Left kidney (tissue), 8 donors: ENCODE results near the gene MACF1. TPM values are rescaled to one million over a fixed set of nuclear protein-coding genes. Genes with fewer than 3 reads are reported as not detected.
"Not testable (repeated sequence)": the region's sequence is repeated elsewhere in the genome, so short reads cannot be mapped to it uniquely, and the experiment has no call there.

ENCODE experiments used
- DNase-seq: peaks from one replicate; pipeline ENCODE4 v3.0.0-alpha.2; 2013
- long read RNA-seq, 8 donors: transcript quantifications; one replicate each; lab custom pipeline, GENCODE V29; 2026
- polyA plus RNA-seq: library from polyadenylated mRNA; unstranded; fragments of 120-200 nt; gene quantifications from one replicate; pipeline ENCODE4 v1.2.1, GENCODE V29; 2013; ENCODE audit not compliant: insufficient read length

MACF1 gene, protein sequence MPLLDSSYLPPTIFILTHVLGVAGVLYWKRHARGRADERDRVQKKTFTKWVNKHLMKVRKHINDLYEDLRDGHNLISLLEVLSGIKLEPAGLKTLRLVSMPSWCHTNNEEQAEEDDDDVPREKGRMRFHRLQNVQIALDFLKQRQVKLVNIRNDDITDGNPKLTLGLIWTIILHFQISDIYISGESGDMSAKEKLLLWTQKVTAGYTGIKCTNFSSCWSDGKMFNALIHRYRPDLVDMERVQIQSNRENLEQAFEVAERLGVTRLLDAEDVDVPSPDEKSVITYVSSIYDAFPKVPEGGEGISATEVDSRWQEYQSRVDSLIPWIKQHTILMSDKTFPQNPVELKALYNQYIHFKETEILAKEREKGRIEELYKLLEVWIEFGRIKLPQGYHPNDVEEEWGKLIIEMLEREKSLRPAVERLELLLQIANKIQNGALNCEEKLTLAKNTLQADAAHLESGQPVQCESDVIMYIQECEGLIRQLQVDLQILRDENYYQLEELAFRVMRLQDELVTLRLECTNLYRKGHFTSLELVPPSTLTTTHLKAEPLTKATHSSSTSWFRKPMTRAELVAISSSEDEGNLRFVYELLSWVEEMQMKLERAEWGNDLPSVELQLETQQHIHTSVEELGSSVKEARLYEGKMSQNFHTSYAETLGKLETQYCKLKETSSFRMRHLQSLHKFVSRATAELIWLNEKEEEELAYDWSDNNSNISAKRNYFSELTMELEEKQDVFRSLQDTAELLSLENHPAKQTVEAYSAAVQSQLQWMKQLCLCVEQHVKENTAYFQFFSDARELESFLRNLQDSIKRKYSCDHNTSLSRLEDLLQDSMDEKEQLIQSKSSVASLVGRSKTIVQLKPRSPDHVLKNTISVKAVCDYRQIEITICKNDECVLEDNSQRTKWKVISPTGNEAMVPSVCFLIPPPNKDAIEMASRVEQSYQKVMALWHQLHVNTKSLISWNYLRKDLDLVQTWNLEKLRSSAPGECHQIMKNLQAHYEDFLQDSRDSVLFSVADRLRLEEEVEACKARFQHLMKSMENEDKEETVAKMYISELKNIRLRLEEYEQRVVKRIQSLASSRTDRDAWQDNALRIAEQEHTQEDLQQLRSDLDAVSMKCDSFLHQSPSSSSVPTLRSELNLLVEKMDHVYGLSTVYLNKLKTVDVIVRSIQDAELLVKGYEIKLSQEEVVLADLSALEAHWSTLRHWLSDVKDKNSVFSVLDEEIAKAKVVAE (N-terminal part only)
- 327 TPM for polyA plus RNA-seq
- long read RNA-seq, donor 1, full-length matches to known transcripts, result 52 of 57 reads
- long read RNA-seq, donor 1, partial matches to known transcripts, result 5 of 57 reads
- long read RNA-seq, donor 1, other reads (novel, unspliced or antisense), result 0 of 57 reads
- long read RNA-seq, donor 2, full-length matches to known transcripts, result 23 of 31 reads
- long read RNA-seq, donor 2, partial matches to known transcripts, result 8 of 31 reads
- long read RNA-seq, donor 2, other reads (novel, unspliced or antisense), result 0 of 31 reads
- long read RNA-seq, donor 3, full-length matches to known transcripts, result 26 of 89 reads
- long read RNA-seq, donor 3, partial matches to known transcripts, result 63 of 89 reads
- long read RNA-seq, donor 3, other reads (novel, unspliced or antisense), result 0 of 89 reads
- long read RNA-seq, donor 4, full-length matches to known transcripts, result 5 of 5 reads
- long read RNA-seq, donor 4, partial matches to known transcripts, result 0 of 5 reads
- long read RNA-seq, donor 4, other reads (novel, unspliced or antisense), result 0 of 5 reads
- long read RNA-seq, donor 5, full-length matches to known transcripts, result 20 of 20 reads
- long read RNA-seq, donor 5, partial matches to known transcripts, result 0 of 20 reads
- long read RNA-seq, donor 5, other reads (novel, unspliced or antisense), result 0 of 20 reads
- long read RNA-seq, donor 6, full-length matches to known transcripts, result 32 of 32 reads
- long read RNA-seq, donor 6, partial matches to known transcripts, result 0 of 32 reads
- long read RNA-seq, donor 6, other reads (novel, unspliced or antisense), result 0 of 32 reads
- long read RNA-seq, donor 7, full-length matches to known transcripts, result 34 of 46 reads
- long read RNA-seq, donor 7, partial matches to known transcripts, result 5 of 46 reads
- long read RNA-seq, donor 7, other reads (novel, unspliced or antisense), result 7 of 46 reads
- long read RNA-seq, donor 8, full-length matches to known transcripts, result 11 of 11 reads
- long read RNA-seq, donor 8, partial matches to known transcripts, result 0 of 11 reads
- long read RNA-seq, donor 8, other reads (novel, unspliced or antisense), result 0 of 11 reads

DNA sequence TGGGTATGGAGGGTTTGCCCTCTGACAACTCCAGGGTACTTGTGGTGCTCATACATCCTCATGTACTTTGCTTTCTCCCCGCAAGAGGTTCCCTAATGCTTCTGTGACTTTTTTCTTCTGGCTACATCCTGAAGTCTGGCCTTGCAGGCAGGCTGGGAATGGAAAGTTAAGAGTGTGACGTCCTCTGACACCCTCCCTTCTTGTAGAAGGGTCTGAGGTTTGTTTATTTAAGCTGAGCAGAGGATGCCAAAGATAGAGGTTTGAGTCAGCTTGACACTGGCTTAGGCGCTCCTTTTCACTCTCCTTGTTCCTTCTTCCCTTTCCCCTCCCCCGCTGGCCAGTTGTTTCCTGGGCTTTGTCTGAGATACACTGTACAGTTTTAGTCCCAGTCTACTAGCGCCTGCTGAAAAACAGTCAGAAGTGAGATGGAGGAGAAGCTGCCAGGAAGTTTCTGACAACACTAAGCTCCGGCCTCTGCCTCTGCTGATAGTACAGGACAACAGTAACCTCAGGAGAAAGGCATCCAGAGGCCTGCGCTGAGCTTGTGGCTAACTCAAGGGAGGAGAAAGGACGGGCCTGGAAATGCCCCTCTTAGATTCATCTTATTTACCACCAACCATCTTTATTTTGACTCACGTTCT is at the start of gene MACF1:
TSS of gene MACF1 (plus strand) at position 255 of the 641 bp plus-strand sequence. CDS start at position 583, 328 bp downstream.
- peak; percentile 55 for DNase-seq

DNA sequence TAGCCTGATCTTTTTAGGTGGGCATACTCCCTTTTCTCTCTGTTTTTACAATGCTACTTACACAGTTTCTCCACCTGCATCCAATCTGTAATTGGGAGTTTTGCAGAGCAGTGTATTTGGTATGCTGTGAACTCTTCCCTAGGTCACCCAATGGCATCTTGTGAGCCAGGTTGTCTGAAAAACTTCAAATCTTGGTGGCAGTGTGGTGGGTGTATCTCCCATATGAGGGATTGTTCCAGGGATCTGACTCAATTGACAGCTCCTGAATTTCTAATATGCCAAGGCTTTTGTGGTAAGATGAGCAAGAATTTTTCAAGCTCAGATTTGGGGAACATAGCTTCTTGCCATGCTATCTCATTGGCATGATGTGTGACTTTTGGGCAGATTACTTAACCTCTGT is 47.2 kb upstream of the MACF1 start:
- DNase-seq, result no peak

DNA sequence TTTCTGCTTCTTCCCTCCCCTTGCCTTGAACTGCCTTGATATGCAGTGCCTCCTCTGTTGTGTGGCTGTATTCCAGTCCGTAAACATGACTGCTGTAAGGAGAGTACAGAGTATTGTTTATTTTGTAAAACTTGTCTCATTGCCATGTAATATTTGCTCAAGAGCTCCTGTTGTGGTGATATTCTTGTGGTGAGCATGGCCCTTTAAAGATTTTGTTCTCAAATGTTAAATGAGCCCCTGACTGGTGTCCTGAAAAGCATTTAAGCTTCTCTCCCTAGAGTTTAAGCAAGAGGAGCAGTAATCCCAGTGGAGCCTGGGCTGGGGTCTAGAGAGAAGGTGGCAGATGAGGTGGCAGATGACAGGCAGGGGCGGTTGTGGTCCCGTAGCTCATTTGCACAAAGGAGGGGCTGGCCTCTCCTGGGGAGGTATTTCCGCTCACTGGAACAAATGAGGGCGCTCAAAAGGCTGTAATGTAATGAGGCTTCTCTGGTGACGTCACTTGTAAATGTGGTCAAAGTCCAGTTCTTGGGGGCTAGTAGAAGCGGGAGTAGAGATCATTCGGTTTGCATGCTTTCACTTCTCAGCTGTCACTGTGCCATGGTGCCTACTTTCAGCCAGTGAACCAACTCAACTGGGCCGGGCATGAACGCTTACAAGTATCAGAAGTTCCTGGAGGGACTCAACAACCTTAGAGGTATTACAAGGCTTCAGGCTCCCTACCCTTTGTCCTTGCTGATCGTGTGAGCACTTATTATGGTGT is 46.0 kb upstream of the MACF1 start:
- DNase-seq, result peak; percentile 67

DNA sequence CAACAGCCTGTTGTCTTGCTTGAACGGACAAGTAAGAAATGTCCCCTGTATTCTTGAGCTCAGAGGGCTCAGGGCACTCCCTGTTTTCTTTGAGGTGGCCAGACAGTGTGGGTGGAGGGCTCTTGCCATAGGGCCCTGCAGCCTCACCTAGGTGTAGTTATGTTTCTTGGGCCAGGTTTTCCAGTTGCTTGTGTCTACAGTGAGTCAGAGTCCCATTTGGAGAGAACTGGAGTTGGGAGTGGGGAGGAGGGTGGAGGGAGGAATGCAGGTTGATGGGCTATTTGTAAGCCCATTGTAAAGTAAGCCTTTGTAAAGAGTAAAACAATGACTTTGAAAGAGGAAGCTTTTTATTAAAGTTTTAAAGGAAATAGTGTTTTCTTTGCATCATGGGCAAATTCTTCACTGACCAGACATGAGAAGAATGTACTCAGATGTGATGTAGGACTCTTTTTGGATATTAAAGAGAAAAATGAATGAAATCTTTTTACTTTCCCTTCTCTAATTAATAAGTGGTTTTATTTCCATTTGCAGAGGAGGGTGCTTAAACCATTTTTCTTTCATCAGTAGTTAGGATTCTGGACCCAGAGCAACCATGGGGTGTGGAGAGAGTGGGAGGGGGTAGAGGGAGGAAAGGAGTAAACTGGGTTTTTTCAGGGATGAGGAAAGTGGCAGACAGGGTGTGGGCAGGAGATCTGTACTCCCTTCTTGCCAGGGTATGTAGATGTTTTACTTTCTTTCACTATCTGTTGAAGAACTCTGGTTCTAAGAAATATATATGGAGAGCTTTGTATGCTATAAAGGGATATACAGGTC is 45.1 kb upstream of the MACF1 start:
- DNase-seq, result no peak

DNA sequence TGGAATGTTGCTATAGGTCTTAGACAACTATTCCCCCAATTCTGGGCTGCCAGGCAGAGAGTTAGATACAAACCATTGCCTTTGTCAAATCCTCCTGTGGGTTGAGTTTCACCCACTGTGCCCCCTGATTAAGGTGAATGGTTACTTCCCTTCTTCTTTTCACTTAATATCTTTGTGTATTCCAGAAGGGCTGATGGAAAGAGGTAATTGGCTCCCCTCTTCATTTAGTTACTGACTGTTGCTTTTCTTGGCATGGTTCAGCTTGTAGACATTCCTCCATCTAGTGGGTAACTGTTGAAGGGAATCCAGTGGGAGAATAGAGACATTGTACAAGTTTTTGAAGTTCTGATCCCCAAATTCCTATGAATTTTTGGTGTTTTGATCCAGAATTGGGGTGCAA is 43.8 kb upstream of the MACF1 start:
- no peak for DNase-seq

DNA sequence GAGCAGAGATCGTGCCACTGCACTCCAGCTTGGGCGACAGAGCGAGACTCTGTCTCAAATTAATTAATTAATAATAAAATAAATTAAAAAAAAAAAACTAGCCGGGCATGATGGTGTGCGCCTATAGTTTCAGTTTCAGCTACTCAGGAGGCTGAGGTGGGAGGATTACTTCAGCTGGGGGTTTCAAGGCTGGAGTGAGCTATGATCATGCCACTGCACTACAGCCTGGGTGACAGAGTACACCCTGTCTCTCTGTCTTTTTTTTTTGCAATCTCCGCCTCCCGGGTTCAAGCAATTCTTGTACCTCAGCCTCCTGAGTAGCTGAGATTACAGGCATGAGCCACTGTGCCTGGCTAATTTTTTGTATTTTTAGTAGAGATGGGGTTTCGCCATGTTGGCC is 42.7 kb upstream of the MACF1 start:
- not testable (repeated sequence) for DNase-seq

DNA sequence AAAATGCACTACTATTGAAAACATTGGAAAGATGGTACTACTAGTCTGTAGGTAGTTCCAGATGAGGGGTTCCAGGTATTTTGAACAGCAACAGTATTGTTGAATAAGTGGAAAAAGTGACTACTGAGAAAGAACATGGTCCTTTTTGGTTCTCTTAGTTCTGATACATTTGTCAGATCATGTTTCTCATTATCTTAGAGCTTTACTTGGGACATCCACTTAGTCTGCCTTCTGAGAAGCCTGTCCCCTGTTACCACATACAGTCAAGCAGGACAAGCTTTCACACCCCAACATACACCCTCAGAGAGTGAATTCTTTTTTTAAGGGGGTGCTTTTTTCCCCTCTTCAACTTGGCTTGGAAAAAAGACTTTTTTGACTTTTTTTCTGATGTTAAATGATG is 41.0 kb upstream of the MACF1 start:
- no peak for DNase-seq

DNA sequence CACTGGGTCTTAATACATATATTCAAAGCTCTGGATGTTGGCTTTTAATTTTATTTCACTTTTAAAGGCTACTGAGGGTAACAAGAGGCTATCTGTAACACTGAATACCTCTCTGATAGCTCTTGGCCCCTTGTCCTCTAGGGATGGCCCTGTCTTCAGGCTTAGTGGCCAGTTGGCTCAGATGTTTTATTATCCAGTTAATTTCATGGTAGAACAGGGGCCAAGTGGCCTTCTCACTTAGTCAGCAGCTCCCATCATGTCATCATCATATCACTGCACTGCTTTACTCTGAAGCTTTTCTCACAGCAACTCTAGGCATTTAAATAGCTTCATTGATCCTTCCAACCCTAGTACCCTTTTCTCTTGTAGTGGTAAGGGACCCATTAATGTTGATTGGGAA is 40.2 kb upstream of the MACF1 start:
- no peak for DNase-seq

DNA sequence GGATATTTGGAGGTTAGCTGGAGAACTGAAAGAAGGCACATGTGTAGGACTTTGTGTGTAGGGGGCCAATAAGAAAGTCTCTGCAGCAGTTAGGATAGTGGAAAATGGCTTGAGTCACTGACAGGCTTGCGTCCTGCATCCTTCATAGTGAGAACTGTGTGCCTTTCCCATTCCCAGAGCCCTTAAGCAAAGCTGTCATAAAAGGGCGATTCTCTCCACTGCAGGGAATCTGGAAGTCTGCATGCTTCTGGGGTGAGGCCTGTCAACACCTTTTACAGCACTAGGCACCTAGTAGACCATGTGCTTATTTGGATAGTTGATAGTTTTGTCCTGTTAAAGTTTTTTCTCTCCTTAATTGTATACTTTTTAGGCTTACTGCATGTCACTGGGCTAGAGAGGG is 39.4 kb upstream of the MACF1 start:
- no peak for DNase-seq

DNA sequence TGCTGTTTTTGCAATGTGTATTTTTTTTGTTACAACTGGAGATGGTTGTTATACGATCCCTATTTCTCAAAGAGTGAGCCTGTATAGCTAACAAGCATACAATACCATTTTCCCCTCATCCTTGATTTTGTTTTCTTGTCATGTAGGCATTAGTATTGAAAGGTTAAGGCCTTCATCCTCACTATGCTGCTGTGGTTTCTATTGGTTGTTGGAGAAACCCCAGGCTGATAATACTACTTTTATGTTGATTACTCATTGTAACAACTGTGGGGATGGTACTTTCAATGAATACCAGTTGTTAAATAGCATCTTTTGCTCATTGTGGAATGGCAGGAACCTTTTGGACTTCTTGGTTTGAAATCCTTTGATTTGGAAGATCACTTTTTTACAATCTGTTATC is 39.0 kb upstream of the MACF1 start:
- no peak for DNase-seq

DNA sequence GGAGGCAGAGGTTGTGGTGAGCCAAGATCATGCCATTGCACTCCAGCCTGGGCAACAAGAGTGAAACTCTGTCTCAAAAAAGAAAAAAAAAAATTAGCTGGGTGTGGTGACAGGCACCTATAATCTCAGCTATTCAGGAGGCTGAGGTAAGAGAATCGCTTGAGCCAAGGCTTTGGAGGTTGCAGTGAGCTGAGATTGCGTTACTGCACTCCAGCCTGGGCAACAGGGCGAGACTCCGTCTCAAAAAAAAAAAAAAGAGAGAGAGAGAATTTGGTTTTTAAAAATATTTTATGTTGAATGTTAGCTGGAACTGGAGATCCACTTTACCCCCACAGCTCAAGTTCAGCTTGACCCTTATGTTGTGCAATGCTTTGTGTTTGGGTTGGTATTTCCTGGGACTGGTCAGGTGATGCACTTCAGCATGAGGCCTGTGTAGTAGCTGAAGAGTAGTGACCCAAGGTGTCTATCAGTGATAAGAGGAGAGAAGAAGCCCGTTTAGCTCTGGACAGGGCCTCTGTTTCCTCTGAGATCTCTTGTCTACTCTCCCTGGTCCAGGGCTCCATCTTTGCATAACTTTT is 36.8 kb upstream of the MACF1 start:
- no peak for DNase-seq

DNA sequence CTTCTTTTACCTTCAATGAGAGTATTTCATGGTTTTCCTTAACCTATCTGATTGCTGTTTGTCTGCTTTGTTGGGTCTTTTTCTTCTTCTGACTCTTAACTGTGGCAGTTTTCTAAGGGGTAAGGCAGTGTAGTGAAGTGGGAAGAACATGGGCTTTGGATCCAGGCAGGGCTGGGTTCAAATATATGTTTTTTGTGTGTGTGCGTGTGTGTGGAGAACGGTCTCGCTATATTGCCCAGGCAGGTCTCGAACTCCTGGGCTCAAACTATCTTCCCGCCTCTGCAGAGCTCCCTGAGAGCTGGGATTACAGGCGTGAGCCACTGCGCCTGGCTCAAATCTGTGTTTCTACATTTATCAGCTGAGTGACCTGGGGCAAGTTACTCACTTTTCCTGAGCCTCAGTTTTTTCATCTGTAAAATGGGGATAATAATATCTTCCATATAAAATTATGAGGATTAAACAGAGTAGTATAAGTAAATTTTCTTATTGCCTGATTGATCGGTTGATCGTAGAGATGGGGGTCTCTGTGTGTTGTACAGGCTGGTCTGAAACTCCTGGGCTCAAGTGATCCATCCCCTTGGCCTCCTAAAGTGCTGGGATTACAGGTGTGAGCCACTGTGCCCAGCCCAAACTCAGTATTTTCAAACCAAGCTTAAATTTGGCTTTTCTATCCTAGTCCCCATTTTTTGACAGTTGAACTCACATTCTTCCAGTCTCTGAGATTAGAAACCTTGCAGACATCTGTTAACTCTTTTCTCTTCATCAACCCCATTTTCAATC is 36.0 kb upstream of the MACF1 start:
- DNase-seq, result no peak

DNA sequence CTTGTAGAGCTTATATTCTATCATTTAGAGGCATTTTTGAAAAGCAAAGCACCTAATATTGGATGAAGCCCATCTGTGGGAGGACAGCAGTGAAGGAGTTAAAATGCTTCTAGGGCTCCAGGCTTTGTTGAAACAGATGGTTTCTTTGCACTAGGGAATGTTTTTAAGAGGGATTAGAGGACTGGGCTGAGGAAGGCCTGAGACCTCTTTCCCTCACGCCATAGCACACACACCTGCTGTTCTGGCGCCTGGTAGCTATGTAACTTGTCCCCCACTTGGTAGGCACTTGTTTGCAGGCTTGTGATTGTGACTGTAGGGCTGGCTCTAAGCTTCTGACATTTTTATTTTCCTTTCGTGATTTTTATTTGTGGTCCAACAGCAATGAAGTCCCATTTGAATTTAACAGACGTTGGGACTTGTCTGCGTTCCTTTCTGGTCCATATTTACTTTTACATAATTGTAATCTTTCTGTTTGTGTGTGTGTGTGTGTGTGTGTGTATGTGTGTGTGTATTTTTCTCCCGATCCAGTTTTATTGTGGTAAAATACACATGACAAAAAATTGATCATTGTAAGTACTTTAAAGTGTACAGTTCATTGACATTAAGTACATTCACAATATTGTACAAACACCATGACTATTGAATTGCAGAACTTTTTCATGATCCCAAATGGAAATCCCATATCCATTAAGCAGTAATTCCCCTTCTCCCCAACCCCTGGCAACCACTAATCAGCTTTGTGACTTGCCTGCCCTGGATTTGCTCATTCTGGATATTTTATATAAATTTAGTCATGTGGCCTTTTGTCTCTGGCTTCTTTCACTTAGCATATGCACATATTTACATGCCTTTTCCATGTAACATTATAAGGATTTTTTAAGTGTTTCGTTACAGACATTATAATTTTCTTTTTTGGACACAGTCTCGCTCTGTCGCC is 33.5 kb upstream of the MACF1 start:
- DNase-seq, result no peak

DNA sequence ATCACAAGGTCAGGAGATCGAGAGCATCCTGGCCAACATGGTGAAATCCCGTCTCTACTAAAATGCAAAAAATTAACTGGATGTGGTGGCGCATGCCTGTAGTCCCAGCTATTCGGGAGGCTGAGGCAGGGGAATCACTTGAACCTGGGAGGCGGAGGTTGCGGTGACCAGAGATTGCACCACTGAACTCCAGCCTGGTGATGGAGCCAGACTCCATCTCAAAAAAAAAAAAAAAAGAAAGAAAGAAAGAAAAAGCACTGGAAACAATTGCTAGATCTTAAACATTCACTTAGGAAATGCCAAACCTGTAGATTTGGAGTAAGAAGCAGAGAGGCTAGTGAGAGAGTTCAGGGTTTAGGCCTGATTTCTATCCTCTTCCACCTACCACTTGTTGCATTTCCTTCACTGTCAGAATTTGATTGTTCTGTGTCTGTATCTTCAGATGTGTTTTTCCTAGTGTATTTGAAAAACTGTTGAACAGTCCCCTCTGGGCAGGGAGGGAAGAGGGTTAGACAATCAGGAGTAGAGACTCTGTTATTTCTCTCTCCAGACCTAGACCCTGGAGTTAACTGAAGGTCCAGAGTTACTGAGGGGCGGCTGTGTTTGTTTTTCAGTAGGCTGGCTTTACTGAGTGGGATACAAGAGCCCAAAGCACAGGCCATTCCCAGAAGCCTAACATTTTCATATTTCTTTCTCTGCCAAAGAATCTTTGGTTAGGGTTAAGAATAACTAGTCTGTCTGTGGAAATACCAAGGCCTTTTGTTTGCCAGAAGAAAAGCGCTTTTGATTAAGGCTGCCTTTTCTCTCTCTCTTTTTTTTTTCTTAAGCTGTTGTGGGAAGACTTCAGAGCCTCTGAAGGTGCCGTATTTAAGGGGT is 31.1 kb upstream of the MACF1 start:
- no peak for DNase-seq
